H9 (cell line): Measurements from ENCODE around the gene SLC16A10. TPM values are rescaled to one million over a fixed set of nuclear protein-coding genes. Genes with fewer than 3 reads are reported as not detected.

Experiments used
- DNase-seq: peaks from one replicate; pipeline ENCODE4 v3.0.0-alpha.2; 2017
- H2AFZ ChIP-seq: one replicate; pipeline ENCODE4 v1.6.1; 2013; ENCODE audit warnings: mild to moderate bottlenecking, low read length, control low read depth, moderate library complexity
- H2AK5ac ChIP-seq: 2 replicates; pipeline ENCODE4 v1.6.1; 2013; ENCODE audit warnings: low read length, control low read depth, mixed read lengths; ENCODE audit not compliant: insufficient read length
- H2BK120ac ChIP-seq: one replicate; pipeline ENCODE4 v1.6.1; 2013; ENCODE audit warnings: low read depth, mild to moderate bottlenecking, low read length, control low read depth, inconsistent platforms; ENCODE audit not compliant: poor library complexity, severe bottlenecking
- H2BK12ac ChIP-seq: 2 replicates; pipeline ENCODE4 v1.6.1; 2013; ENCODE audit warnings: low read length, control low read depth, mixed read lengths, low read depth; ENCODE audit not compliant: insufficient read length
- H2BK15ac ChIP-seq: 2 replicates; pipeline ENCODE4 v1.6.1; 2013; ENCODE audit warnings: low read depth, low read length, control low read depth
- H2BK20ac ChIP-seq: one replicate; pipeline ENCODE4 v1.6.1; 2013; ENCODE audit warnings: low read depth, mild to moderate bottlenecking, low read length, control low read depth, inconsistent platforms; ENCODE audit not compliant: poor library complexity, severe bottlenecking
- H2BK5ac ChIP-seq: 2 replicates; pipeline ENCODE4 v1.6.1; 2013; ENCODE audit warnings: low read length, control low read depth, mixed read lengths; ENCODE audit not compliant: insufficient read length
- H3K14ac ChIP-seq: 2 replicates; pipeline ENCODE4 v1.6.1; 2013; ENCODE audit warnings: low read length, control low read depth; ENCODE audit not compliant: insufficient read depth
- H3K18ac ChIP-seq: 2 replicates; pipeline ENCODE4 v1.6.1; 2013; ENCODE audit warnings: low read depth, mild to moderate bottlenecking, mixed read lengths, low read length, control low read depth; ENCODE audit not compliant: insufficient read length
- H3K23ac ChIP-seq: 2 replicates; pipeline ENCODE4 v1.6.1; 2013; ENCODE audit warnings: low read length, control low read depth, mixed read lengths, low read depth; ENCODE audit not compliant: insufficient read length
- H3K23me2 ChIP-seq: 2 replicates; pipeline ENCODE4 v1.6.1; 2013; ENCODE audit warnings: low read depth, mild to moderate bottlenecking, mixed read lengths, low read length, control low read depth; ENCODE audit not compliant: insufficient read length, poor library complexity, severe bottlenecking
- H3K27ac ChIP-seq: 2 replicates; pipeline ENCODE4 v1.5.1; 2013; ENCODE audit warnings: low read length, control low read depth, mixed read lengths, low read depth; ENCODE audit not compliant: insufficient read length
- H3K27me3 ChIP-seq: 2 replicates; pipeline ENCODE4 v1.6.1; 2013; ENCODE audit warnings: low read length, control low read depth, inconsistent platforms; ENCODE audit not compliant: insufficient read depth
- H3K4ac ChIP-seq: 2 replicates; pipeline ENCODE4 v1.6.1; 2013; ENCODE audit warnings: low read depth, mild to moderate bottlenecking, control low read depth, inconsistent platforms, low read length, moderate library complexity
- H3K4me1 ChIP-seq: 2 replicates; pipeline ENCODE4 v1.6.1; 2013; ENCODE audit warnings: low read length, control low read depth, inconsistent platforms; ENCODE audit not compliant: insufficient read depth
- H3K4me2 ChIP-seq: 2 replicates; pipeline ENCODE4 v1.6.1; 2013; ENCODE audit warnings: low read length, control low read depth, mixed read lengths; ENCODE audit not compliant: insufficient read length, insufficient read depth
- H3K56ac ChIP-seq: 2 replicates; pipeline ENCODE4 v1.6.1; 2013; ENCODE audit warnings: low read depth, mild to moderate bottlenecking, mixed read lengths, low read length, control low read depth; ENCODE audit not compliant: insufficient read length
- H3K79me1 ChIP-seq: 2 replicates; pipeline ENCODE4 v1.6.1; 2013; ENCODE audit warnings: low read depth, mild to moderate bottlenecking, moderate library complexity, low read length, control low read depth, inconsistent platforms; ENCODE audit not compliant: insufficient read depth, poor library complexity, severe bottlenecking
- H3K79me2 ChIP-seq: 2 replicates; pipeline ENCODE4 v1.6.1; 2013; ENCODE audit warnings: low read length, control low read depth, inconsistent platforms; ENCODE audit not compliant: insufficient read depth
- H3K9ac ChIP-seq: 2 replicates; pipeline ENCODE4 v1.6.1; 2013; ENCODE audit warnings: low read length, control low read depth, mixed read lengths; ENCODE audit not compliant: insufficient read length; ENCODE audit errors: extremely low read depth
- H3K9me3 ChIP-seq: one replicate; pipeline ENCODE4 v1.6.1; 2013; ENCODE audit warnings: low read depth, low read length, inconsistent platforms; ENCODE audit not compliant: control insufficient read depth
- H3T11ph ChIP-seq: one replicate; pipeline ENCODE4 v1.6.1; 2013; ENCODE audit warnings: mild to moderate bottlenecking, low read length, control low read depth, inconsistent platforms
- H4K20me1 ChIP-seq: one replicate; pipeline ENCODE4 v1.6.1; 2013; ENCODE audit not compliant: control insufficient read depth, insufficient read length, insufficient read depth
- H4K5ac ChIP-seq: 2 replicates; pipeline ENCODE4 v1.6.1; 2013; ENCODE audit warnings: low read depth, mild to moderate bottlenecking, mixed read lengths, low read length, control low read depth; ENCODE audit not compliant: insufficient read length
- H4K8ac ChIP-seq: replicated peaks from 2 replicates; pipeline ENCODE4 v1.6.1; 2013; ENCODE audit warnings: low read length, control low read depth, mixed read lengths, low read depth; ENCODE audit not compliant: insufficient read length
- H4K91ac ChIP-seq: 2 replicates; pipeline ENCODE4 v1.6.1; 2013; ENCODE audit warnings: low read depth, mild to moderate bottlenecking, moderate library complexity, mixed read lengths, low read length, control low read depth; ENCODE audit not compliant: insufficient read length
- H3K27ac Mint-ChIP-seq, 3 experiments: 2 replicates in 2 of 3; 3 replicates in 1 of 3; pipeline ENCODE4 v1.8.0; 2020 to 2021; ENCODE audit warnings: mixed read lengths in 3 of 3, mild to moderate bottlenecking in 1 of 3, moderate library complexity in 1 of 3
- H3K27me3 Mint-ChIP-seq: 2 replicates; pipeline ENCODE4 v1.8.0; 2021; ENCODE audit warnings: low read depth, mild to moderate bottlenecking, moderate library complexity, mixed read lengths
- H3K36me3 Mint-ChIP-seq, 3 experiments: 2 replicates in 2 of 3; 3 replicates in 1 of 3; pipeline ENCODE4 v1.8.0; 2020 to 2021; ENCODE audit warnings: low read depth in 3 of 3, mixed read lengths in 3 of 3; ENCODE audit not compliant: insufficient read depth in 1 of 3
- H3K4me1 Mint-ChIP-seq, 2 experiments: 2 replicates each; pipeline ENCODE4 v1.8.0; 2020; ENCODE audit warnings: mixed read lengths in 2 of 2
- H3K4me3 Mint-ChIP-seq, 2 experiments: 2 replicates in 1 of 2; 3 replicates in 1 of 2; pipeline ENCODE4 v1.8.0; 2020 to 2021; ENCODE audit warnings: mild to moderate bottlenecking in 2 of 2, mixed read lengths in 2 of 2, moderate library complexity in 1 of 2
- H3K9me3 Mint-ChIP-seq, 2 experiments: 2 replicates in 1 of 2; 3 replicates in 1 of 2; pipeline ENCODE4 v1.8.0; 2020; ENCODE audit warnings: mild to moderate bottlenecking in 2 of 2, mixed read lengths in 2 of 2, moderate library complexity in 1 of 2
- WGBS: extraction: QIAGEN DNeasy Blood & Tissue Kit; methylation state at CpG from one replicate; pipeline ENCODE4 v1.1.7; 2013; ENCODE audit warnings: missing lambda C conversion rate, low lambda C conversion rate, mixed read lengths; ENCODE audit not compliant: insufficient read length; ENCODE audit errors: extremely low coverage; 5-methylcytosine and 5-hydroxymethylcytosine counted together
- total RNA-seq: library from RNA; stranded (reverse); gene quantifications from 2 replicates; pipeline ENCODE4 v1.2.1, GENCODE V29; 2021
- TF ChIP-seq, protein P1 (sequence below): fragments of 200-600 bp; sonication (generic); conservative IDR thresholded peaks from 3 replicates; pipeline ENCODE4 v1.8.0; 2021; ENCODE audit warnings: antibody characterized with exemption, mild to moderate bottlenecking

Gene SLC16A10
- total RNA-seq, 1 experiment from 2014 or later, result 11.4 TPM

DNA sequence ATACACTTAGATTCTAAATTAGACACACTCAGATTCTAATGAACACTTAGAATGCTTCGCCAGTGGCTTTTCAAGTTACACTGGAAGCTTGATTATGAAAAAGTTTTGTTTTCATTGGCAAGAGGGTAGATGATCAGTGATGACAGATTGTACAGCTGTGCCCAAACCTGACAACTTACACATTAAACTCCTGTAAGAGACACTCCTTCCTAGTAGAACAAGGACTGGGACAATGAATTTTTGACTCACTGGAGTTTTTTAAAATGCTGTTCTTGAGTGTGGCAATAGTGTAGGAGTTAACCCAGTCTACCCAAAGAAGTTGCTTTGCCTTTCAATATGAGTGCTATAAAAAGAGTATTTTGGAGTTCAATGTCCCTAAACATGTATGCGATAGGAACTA is 140.8 kb downstream of the SLC16A10 start:
- TF ChIP-seq, protein P1, sequence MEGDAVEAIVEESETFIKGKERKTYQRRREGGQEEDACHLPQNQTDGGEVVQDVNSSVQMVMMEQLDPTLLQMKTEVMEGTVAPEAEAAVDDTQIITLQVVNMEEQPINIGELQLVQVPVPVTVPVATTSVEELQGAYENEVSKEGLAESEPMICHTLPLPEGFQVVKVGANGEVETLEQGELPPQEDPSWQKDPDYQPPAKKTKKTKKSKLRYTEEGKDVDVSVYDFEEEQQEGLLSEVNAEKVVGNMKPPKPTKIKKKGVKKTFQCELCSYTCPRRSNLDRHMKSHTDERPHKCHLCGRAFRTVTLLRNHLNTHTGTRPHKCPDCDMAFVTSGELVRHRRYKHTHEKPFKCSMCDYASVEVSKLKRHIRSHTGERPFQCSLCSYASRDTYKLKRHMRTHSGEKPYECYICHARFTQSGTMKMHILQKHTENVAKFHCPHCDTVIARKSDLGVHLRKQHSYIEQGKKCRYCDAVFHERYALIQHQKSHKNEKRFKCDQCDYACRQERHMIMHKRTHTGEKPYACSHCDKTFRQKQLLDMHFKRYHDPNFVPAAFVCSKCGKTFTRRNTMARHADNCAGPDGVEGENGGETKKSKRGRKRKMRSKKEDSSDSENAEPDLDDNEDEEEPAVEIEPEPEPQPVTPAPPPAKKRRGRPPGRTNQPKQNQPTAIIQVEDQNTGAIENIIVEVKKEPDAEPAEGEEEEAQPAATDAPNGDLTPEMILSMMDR, result no peak
- peaks cover 11 to 13% of the 10 kb centered on the region in 2 experiments for H3K4me1 Mint-ChIP-seq
- Histone ChIP-seq H4K5ac (no peak overlapping the region), H2BK15ac (no peak overlapping the region), H2AFZ (no peak overlapping the region), H3K23me2 (no peaks in the 10 kb centered on the region), H3K4me2 (no peak overlapping the region), H2AK5ac (no peak overlapping the region), H2BK5ac (no peak overlapping the region), H3K23ac (no peak overlapping the region), H3K79me1 (no peaks in the 10 kb centered on the region), H3T11ph (no peak overlapping the region), H3K4me1 (no peaks in the 10 kb centered on the region), H3K79me2 (no peaks in the 10 kb centered on the region), H3K56ac (no peak overlapping the region), H3K9me3 (no peaks in the 10 kb centered on the region), H3K18ac (no peak overlapping the region), H4K20me1 (no peaks in the 10 kb centered on the region), H2BK120ac (no peak overlapping the region), H3K4ac (no peak overlapping the region), H3K14ac (no peak overlapping the region), H2BK20ac (no peak overlapping the region), H4K91ac (no peak overlapping the region), H3K27me3 (no peaks in the 10 kb centered on the region), H3K9ac (no peak overlapping the region), H2BK12ac (no peak overlapping the region), H4K8ac (no peak overlapping the region), H3K27ac (no peak overlapping the region)
- H3K36me3 Mint-ChIP-seq, result no peaks in the 10 kb centered on the region
- H3K27me3 Mint-ChIP-seq, result no peaks in the 10 kb centered on the region
- no peaks in the 10 kb centered on the region for H3K9me3 Mint-ChIP-seq
- WGBS, result no CpG with 5 or more reads among the region's 2 CpGs
- H3K27ac Mint-ChIP-seq, result no peak overlapping the region
- DNase-seq, result no peak
- H3K4me3 Mint-ChIP-seq, result no peak overlapping the region
